Measurements from ENCODE around the gene CPZ. TPM values are rescaled to one million over a fixed set of nuclear protein-coding genes. Genes with fewer than 3 reads are reported as not detected.

CPZ gene
- total RNA-seq, 4 donors from 2014 or later = 4.1 to 12.9 (median 6.5) TPM

DNA sequence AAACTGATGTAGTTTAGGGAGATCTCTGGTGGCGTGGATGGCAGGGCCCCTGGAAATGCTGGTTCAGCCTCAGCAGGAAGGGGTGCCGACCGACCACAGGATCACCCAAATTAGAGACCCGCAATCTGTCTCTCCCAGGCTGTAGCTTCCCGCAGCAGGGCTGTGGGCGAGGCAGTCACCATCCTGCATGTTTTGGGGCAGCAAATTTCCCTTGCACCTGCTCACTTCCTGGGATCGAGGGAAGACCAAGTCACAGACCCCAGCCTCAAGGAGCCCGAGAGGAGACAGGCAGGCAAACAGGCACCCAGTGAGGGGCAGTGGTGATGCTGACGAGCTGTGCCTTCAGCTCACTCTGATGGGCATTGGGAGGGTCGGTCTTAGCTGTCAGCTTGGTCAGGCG is 33.6 kb upstream of the CPZ start:
- peaks cover 12 to 16% of the 10 kb centered on the region in 2 donors for H3K4me1 ChIP-seq
- intact Hi-C loops (cut with DNase I) = no loop called here
- DNase-seq = no peak
- H3K27me3 ChIP-seq = no peaks in the 10 kb centered on the region
- no peaks in the 10 kb centered on the region for H3K36me3 ChIP-seq
- no peak overlapping the region for H3K27ac ChIP-seq
- H3K4me3 ChIP-seq (replicated peaks in 1 of 3) = no peak overlapping the region
- 94% methylated on average over 7 to 9 of the region's 11 CpGs for WGBS, 2 donors
- no peaks in the 10 kb centered on the region for H3K9me3 ChIP-seq
- TF ChIP-seq POLR2A (IDR thresholded peaks at IDR 0.05) = no peak
- TF ChIP-seq, protein P1, sequence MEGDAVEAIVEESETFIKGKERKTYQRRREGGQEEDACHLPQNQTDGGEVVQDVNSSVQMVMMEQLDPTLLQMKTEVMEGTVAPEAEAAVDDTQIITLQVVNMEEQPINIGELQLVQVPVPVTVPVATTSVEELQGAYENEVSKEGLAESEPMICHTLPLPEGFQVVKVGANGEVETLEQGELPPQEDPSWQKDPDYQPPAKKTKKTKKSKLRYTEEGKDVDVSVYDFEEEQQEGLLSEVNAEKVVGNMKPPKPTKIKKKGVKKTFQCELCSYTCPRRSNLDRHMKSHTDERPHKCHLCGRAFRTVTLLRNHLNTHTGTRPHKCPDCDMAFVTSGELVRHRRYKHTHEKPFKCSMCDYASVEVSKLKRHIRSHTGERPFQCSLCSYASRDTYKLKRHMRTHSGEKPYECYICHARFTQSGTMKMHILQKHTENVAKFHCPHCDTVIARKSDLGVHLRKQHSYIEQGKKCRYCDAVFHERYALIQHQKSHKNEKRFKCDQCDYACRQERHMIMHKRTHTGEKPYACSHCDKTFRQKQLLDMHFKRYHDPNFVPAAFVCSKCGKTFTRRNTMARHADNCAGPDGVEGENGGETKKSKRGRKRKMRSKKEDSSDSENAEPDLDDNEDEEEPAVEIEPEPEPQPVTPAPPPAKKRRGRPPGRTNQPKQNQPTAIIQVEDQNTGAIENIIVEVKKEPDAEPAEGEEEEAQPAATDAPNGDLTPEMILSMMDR (IDR thresholded peaks at IDR 0.05) = no peak

DNA sequence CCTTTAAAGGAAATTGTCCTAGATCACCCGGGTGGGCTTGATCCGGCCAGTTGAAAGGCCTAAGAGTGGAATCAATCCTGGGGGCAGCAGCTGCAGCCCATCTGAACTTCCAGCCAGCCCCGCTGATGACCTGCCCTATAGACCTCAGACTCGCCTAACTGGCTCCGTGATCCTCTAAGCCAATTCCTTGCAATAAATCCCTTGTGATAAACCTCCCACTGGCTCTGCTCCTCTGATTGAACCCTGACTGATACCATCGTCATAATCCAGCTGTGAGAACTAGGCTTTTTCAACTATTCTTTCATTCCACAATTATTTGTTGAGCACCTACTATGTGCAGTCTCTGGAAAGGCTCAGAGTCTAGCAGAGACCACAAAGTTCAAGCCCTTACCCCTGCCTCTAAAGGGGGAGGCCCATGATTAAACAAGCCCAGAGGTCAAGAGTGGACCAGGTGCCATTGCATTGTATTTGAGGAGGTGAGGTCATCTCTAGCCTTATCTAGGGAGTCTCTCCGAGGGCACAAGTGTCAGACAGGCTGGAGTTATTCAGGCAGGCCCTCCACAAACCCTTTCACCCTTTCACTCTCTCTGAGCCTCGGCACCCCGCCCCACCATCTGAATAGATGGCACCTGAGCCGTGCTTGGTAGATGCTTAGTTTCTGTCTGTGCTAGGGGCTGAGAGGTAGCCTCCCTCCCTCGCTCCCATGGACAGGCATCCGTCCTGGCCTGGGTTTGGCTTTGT is 32.9 kb upstream of the CPZ start:
- Histone ChIP-seq H3K4me1 (peaks cover 12 to 16% of the 10 kb centered on the region in 2 donors), H3K27ac (no peak overlapping the region), H3K36me3 (no peaks in the 10 kb centered on the region), H3K27me3 (no peaks in the 10 kb centered on the region), H3K4me3 (replicated peaks in 1 of 3) (no peak overlapping the region), H3K9me3 (no peaks in the 10 kb centered on the region)
- no peak for DNase-seq
- 92 to 93% methylated on average over 12 of the region's 12 CpGs for WGBS, 2 donors
- intact Hi-C loops (cut with DNase I) = no loop called here
- TF ChIP-seq, protein P1 (IDR thresholded peaks at IDR 0.05) = no peak
- no peak for TF ChIP-seq POLR2A (IDR thresholded peaks at IDR 0.05)

DNA sequence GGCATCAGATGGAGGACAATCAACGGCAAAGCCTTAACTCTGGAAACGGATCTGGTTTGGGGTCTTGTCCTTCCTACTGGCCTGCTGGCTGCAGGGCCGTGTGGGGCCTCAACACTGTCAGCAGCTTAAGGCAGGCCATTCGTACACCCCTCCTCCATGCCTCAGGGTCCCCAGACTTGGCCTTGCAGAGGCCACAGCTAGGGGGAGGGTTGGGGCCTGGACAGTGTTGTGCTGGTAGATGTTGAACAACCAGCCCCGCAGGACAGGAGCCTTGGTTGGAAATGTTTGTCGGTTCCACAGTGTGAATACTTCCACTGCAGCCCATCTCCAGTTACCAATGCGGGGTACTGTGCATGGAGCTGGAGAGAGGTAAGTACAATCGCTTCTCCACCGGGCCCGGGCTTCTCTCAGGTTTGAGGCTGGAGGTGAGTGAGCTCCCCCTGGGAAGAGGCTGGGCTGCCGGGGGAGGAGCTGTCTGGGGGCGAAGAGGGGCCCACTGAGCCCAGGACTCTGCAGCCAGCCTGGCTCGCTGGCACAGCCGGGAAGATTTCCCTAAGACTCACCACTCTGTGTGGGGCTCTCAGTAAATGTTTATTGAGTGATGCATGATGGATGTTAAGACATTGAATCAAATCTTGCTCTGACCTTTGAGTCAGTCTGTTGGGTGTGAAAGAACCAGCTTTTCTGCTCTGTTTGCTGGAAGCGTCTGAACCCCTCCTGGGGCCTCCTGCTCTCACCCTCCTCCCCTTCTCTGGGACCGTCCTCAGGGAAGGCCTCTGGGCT is 32.1 kb upstream of the CPZ start:
- Histone ChIP-seq H3K9me3 (no peaks in the 10 kb centered on the region), H3K27ac (no peak overlapping the region), H3K4me1 (peaks cover 11 to 16% of the 10 kb centered on the region in 2 donors), H3K36me3 (no peaks in the 10 kb centered on the region), H3K27me3 (no peaks in the 10 kb centered on the region), H3K4me3 (replicated peaks in 1 of 3) (no peak overlapping the region)
- TF ChIP-seq, protein P1 (IDR thresholded peaks at IDR 0.05) = no peak
- TF ChIP-seq POLR2A (IDR thresholded peaks at IDR 0.05) = no peak
- WGBS, 2 donors = 78 to 88% methylated on average over 10 to 11 of the region's 16 CpGs
- DNase-seq = no peak
- intact Hi-C loops (cut with DNase I) = no loop called here

DNA sequence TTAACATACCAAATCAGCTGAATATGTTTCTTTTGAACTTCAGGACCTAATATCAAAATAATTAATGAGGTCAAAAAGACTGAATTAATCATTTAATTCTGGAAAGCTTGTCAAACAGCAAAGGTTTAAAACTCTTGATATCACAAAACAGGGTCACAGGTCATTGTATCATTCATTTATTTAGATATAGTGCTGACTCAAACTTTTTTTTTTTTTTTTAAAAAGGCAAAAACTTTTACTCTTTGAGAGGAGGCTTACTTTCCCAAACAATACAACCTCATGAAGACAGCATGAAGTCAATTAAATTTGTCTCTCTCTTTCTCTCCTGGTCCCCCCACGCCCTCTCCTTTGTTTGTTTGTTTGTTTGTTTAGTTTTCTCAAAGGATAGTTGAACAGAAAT is 28.0 kb upstream of the CPZ start:
- H3K27me3 ChIP-seq = no peaks in the 10 kb centered on the region
- H3K9me3 ChIP-seq = no peaks in the 10 kb centered on the region
- H3K4me3 ChIP-seq (replicated peaks in 1 of 3) = no peak overlapping the region
- no peaks in the 10 kb centered on the region for H3K36me3 ChIP-seq
- no peaks in the 10 kb centered on the region for H3K4me1 ChIP-seq
- no peak for DNase-seq
- intact Hi-C loops (cut with DNase I) = no loop called here
- no peak for TF ChIP-seq POLR2A (IDR thresholded peaks at IDR 0.05)
- TF ChIP-seq, protein P1 (IDR thresholded peaks at IDR 0.05) = no peak
- WGBS, 2 donors = 60 to 67% methylated on average over 1 of the region's 1 CpG
- no peak overlapping the region for H3K27ac ChIP-seq

Data from thyroid gland (tissue), 4 donors.